HCEC 1CT (cell line): ENCODE data around the gene NKRF.
"Not testable (repeated sequence)": the region's sequence is repeated elsewhere in the genome, so short reads cannot be mapped to it uniquely, and the experiment has no call there.

Source experiments
- DNase-seq: peaks from one replicate; pipeline ENCODE4 v3.0.0-alpha.2; 2017

Gene NKRF

GRCh38 chrX:119606280-119607017 lies at the start of gene NKRF:
Gene NKRF, minus strand, starts transcription at chrX:119606424.
- peak; percentile 80 for DNase-seq

GRCh38 chrX:119655125-119655524 lies 48.9 kb upstream of the NKRF start:
- DNase-seq, result peak; percentile 64

GRCh38 chrX:119654112-119654531 lies 47.9 kb upstream of the NKRF start:
- DNase-seq, result no peak

- no peak for DNase-seq
Observed at GRCh38 chrX:119648421-119648775, 42.2 kb upstream of the NKRF start.

GRCh38 chrX:119647552-119648420 lies 41.6 kb upstream of the NKRF start:
- DNase-seq, result no peak

- DNase-seq, result no peak
Observed at GRCh38 chrX:119647089-119647488, 40.9 kb upstream of the NKRF start.

GRCh38 chrX:119646515-119646914 lies 40.3 kb upstream of the NKRF start:
- DNase-seq, result no peak

- DNase-seq, result no peak
Observed at GRCh38 chrX:119643696-119644095, 37.5 kb upstream of the NKRF start.

- no peak for DNase-seq
Observed at GRCh38 chrX:119640731-119641170, 34.5 kb upstream of the NKRF start.

- no peak for DNase-seq
Observed at GRCh38 chrX:119638725-119639471, 32.7 kb upstream of the NKRF start.

- not testable (repeated sequence) for DNase-seq
Observed at GRCh38 chrX:119637421-119637820, 31.2 kb upstream of the NKRF start.

GRCh38 chrX:119636419-119636818 lies 30.2 kb upstream of the NKRF start:
- DNase-seq, result no peak

- DNase-seq, result no peak
Observed at GRCh38 chrX:119635799-119636198, 29.6 kb upstream of the NKRF start.

GRCh38 chrX:119635179-119635578 lies 29.0 kb upstream of the NKRF start:
- DNase-seq, result no peak

GRCh38 chrX:119625843-119626242 lies 19.6 kb upstream of the NKRF start:
- DNase-seq, result no peak

GRCh38 chrX:119624951-119625668 lies 18.9 kb upstream of the NKRF start:
- DNase-seq, result no peak

GRCh38 chrX:119624417-119624816 lies 18.2 kb upstream of the NKRF start:
- no peak for DNase-seq

GRCh38 chrX:119622356-119623232 lies 16.4 kb upstream of the NKRF start:
- peak; percentile 46 for DNase-seq

- no peak for DNase-seq
Observed at GRCh38 chrX:119618439-119618838, 12.2 kb upstream of the NKRF start.

GRCh38 chrX:119617517-119618164 lies 11.4 kb upstream of the NKRF start:
- no peak for DNase-seq

- DNase-seq, result no peak
Observed at GRCh38 chrX:119614776-119615175, 8.6 kb upstream of the NKRF start.
